SU-DHL-6 (cell line): ENCODE results near the gene TMEM260.

ENCODE experiments used
- CTCF ChIP-seq: fragments of 200-600 bp; sonication (generic); IDR thresholded peaks from one replicate; pipeline ENCODE4 v1.5.1; 2017; ENCODE audit warnings: antibody characterized with exemption, mild to moderate bottlenecking, low read length, moderate library complexity; ENCODE audit not compliant: insufficient read depth, poor library complexity, severe bottlenecking
- EZH2phosphoT487 ChIP-seq: fragments of 200-600 bp; sonication (generic), shearing (Covaris generic); conservative IDR thresholded peaks from 2 replicates; pipeline ENCODE4 v1.6.1; 2018; ENCODE audit warnings: mild to moderate bottlenecking, antibody characterized with exemption, low read length, moderate library complexity, mixed read lengths

- TF ChIP-seq CTCF (no peak), EZH2phosphoT487 (no peak)
Measured at GRCh38 chr14:56592746-56593544, 13.3 kb downstream of the TMEM260 start.
